Smooth muscle cell (in vitro differentiated cells): ENCODE results near the gene KISS1. TPM values are rescaled to one million over a fixed set of nuclear protein-coding genes. Genes with fewer than 3 reads are reported as not detected.

Experiments used
- DNase-seq: peaks from one replicate; lab custom pipeline; 2025; ENCODE audit not compliant: unreplicated experiment; lab: John Stamatoyannopoulos, UW
- H2AFZ ChIP-seq: fragments of 200-600 bp; sonication (generic); 2 replicates; pipeline ENCODE4 v1.6.0; 2016; ENCODE audit warnings: antibody characterized with exemption, low read depth, mild to moderate bottlenecking
- H3F3A ChIP-seq: fragments of 200-600 bp; sonication (generic); 2 replicates; pipeline ENCODE4 v1.6.0; 2017; ENCODE audit warnings: antibody characterized with exemption, low read depth
- H3K27ac ChIP-seq: fragments of 200-600 bp; sonication (generic); 2 replicates; pipeline ENCODE4 v1.5.1; 2016; ENCODE audit warnings: low read depth, mild to moderate bottlenecking
- H3K27me3 ChIP-seq: fragments of 200-600 bp; sonication (generic); 2 replicates; pipeline ENCODE4 v1.6.1; 2016; ENCODE audit warnings: low read depth, mild to moderate bottlenecking
- H3K36me3 ChIP-seq: fragments of 200-600 bp; sonication (generic); 2 replicates; pipeline ENCODE4 v1.5.1; 2016; ENCODE audit warnings: low read depth
- H3K4me1 ChIP-seq: fragments of 200-600 bp; sonication (generic); 2 replicates; pipeline ENCODE4 v1.5.1; 2016; ENCODE audit warnings: low read depth
- H3K4me2 ChIP-seq: fragments of 200-600 bp; sonication (generic); 2 replicates; pipeline ENCODE4 v1.6.0; 2016; ENCODE audit warnings: mild to moderate bottlenecking
- H3K4me3 ChIP-seq: fragments of 200-600 bp; sonication (generic); 2 replicates; pipeline ENCODE4 v1.5.1; 2016; ENCODE audit warnings: mild to moderate bottlenecking
- H3K79me2 ChIP-seq: fragments of 200-600 bp; sonication (generic); 2 replicates; pipeline ENCODE4 v1.6.0; 2016; ENCODE audit warnings: low read depth, mild to moderate bottlenecking
- H3K9ac ChIP-seq: fragments of 200-600 bp; sonication (generic); 2 replicates; pipeline ENCODE4 v1.6.0; 2016; ENCODE audit warnings: low read depth
- H3K9me3 ChIP-seq: fragments of 200-600 bp; sonication (generic); replicated peaks from 2 replicates; pipeline ENCODE4 v1.5.1; 2016; ENCODE audit warnings: low read depth
- H4K20me1 ChIP-seq: fragments of 200-600 bp; sonication (generic); 2 replicates; pipeline ENCODE4 v1.6.0; 2016; ENCODE audit warnings: low read depth
- WGBS: methylation state at CpG from one replicate; pipeline ENCODE4 v1.1.7; 2016; ENCODE audit warnings: low lambda C conversion rate; 5-methylcytosine and 5-hydroxymethylcytosine counted together
- polyA plus RNA-seq: library from polyadenylated mRNA; unstranded; fragments of >200 nt; fragmentation: Nextera tagmentation; extraction: Ambion mirVana; gene quantifications from 2 replicates; pipeline ENCODE4 v1.2.1, GENCODE V29; 2016
- total RNA-seq: library from RNA; depleted of rRNA; stranded (reverse); fragments of >200 nt; gene quantifications from 2 replicates; pipeline ENCODE4 v1.2.3, GENCODE V29; 2014
- TF ChIP-seq, protein P1 (sequence below): fragments of 200-600 bp; sonication (generic); IDR thresholded peaks from 2 replicates; pipeline ENCODE4 v1.5.1; 2017; ENCODE audit warnings: borderline replicate concordance, mild to moderate bottlenecking, antibody characterized with exemption; ENCODE audit not compliant: insufficient read depth, poor library complexity, severe bottlenecking

KISS1 gene
- total and polyA plus RNA-seq, 2 experiments from 2014 or later: 0.72 to 1.2 TPM

- TF ChIP-seq, protein P1, sequence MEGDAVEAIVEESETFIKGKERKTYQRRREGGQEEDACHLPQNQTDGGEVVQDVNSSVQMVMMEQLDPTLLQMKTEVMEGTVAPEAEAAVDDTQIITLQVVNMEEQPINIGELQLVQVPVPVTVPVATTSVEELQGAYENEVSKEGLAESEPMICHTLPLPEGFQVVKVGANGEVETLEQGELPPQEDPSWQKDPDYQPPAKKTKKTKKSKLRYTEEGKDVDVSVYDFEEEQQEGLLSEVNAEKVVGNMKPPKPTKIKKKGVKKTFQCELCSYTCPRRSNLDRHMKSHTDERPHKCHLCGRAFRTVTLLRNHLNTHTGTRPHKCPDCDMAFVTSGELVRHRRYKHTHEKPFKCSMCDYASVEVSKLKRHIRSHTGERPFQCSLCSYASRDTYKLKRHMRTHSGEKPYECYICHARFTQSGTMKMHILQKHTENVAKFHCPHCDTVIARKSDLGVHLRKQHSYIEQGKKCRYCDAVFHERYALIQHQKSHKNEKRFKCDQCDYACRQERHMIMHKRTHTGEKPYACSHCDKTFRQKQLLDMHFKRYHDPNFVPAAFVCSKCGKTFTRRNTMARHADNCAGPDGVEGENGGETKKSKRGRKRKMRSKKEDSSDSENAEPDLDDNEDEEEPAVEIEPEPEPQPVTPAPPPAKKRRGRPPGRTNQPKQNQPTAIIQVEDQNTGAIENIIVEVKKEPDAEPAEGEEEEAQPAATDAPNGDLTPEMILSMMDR: no peak
- Histone ChIP-seq H3K9me3 (no peaks in the 10 kb centered on the region), H3K27me3 (no peaks in the 10 kb centered on the region), H3K9ac (peak overlapping the region; percentile 64), H3K4me3 (peak overlapping the region; percentile 63), H3F3A (no peaks in the 10 kb centered on the region), H3K36me3 (no peaks in the 10 kb centered on the region), H3K4me2 (peak overlapping the region; percentile 84), H4K20me1 (no peaks in the 10 kb centered on the region), H3K79me2 (no peaks in the 10 kb centered on the region), H3K4me1 (no peaks in the 10 kb centered on the region), H3K27ac (no peak overlapping the region), H2AFZ (peak overlapping the region; percentile 80)
- DNase-seq: no peak
- WGBS: 49% methylated on average over 16 of the region's 25 CpGs
Measured at GRCh38 chr1:204152310-204153044, 43.8 kb downstream of the KISS1 start.

DNA sequence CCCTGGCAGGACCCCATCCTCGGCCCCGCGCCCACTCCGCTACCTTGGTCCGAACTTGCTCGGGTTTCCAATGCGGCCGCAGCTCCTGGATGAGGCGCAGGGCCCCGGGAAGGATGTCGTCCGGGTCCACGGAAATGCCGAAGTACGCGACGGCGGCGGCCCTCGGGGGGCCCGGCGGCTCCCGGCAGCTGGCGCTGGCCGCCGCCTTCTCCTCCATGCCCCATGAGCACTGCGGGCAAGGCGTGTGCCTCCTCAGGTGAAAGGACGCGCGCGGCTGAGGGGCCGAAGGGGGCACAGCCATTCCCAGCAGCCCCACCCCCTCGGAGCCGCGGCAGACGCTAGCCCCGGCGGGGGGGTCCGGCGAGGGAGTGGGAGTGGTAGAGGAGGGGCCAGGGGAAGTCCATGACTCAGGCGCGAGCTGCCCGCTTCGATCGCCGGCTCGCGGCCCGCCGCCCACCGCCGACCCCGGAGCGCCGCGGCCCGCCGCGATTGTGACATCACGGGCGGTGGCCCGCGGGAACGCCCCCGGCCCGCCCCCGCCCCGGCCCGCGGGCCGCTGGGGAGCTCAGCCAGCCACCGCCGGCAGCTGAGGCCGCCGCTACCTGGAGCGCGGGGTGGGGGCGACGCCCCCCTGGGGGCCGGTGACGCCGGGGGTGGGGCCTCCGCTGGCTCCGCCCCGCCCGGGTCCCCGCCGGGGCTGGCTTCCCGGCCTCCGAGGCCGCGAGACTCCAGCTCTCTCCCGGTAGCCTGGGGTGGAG is 44.6 kb downstream of the KISS1 start, which contains the start of gene ETNK2:
ETNK2 (minus strand) TSS at position 493 of the 758 bp plus-strand sequence; CDS start at position 301, 192 bp downstream.
- no peaks in the 10 kb centered on the region for H3K9me3 ChIP-seq
- no peaks in the 10 kb centered on the region for H3F3A ChIP-seq
- H3K4me2 ChIP-seq: peak within 1 kb of the TSS; percentile 96
- no peak within 1 kb of the TSS for H3K27ac ChIP-seq
- DNase-seq: peak; percentile 59
- H4K20me1 ChIP-seq: no peaks in the 10 kb centered on the region
- under 1% methylated on average over 49 of the region's 94 CpGs for WGBS
- H3K4me3 ChIP-seq: peak within 1 kb of the TSS; percentile 63
- H3K9ac ChIP-seq: peak within 1 kb of the TSS; percentile 64
- no peaks in the 10 kb centered on the region for H3K79me2 ChIP-seq
- TF ChIP-seq, protein P1: no peak
- H3K4me1 ChIP-seq: no peaks in the 10 kb centered on the region
- H3K27me3 ChIP-seq: no peaks in the 10 kb centered on the region
- peak within 1 kb of the TSS; percentile 84 for H2AFZ ChIP-seq
- H3K36me3 ChIP-seq: no peaks in the 10 kb centered on the region

- H3K27ac ChIP-seq: no peak overlapping the region
- no peaks in the 10 kb centered on the region for H3K4me1 ChIP-seq
- H3K4me3 ChIP-seq: peak overlapping the region; percentile 63
- H4K20me1 ChIP-seq: no peaks in the 10 kb centered on the region
- H3K9ac ChIP-seq: peak overlapping the region; percentile 56
- H3K9me3 ChIP-seq: no peaks in the 10 kb centered on the region
- H3K79me2 ChIP-seq: no peaks in the 10 kb centered on the region
- peak overlapping the region; percentile 96 for H3K4me2 ChIP-seq
- no peaks in the 10 kb centered on the region for H3K36me3 ChIP-seq
- peak overlapping the region; percentile 84 for H2AFZ ChIP-seq
- 28% methylated on average over 28 of the region's 33 CpGs for WGBS
- H3F3A ChIP-seq: no peaks in the 10 kb centered on the region
- DNase-seq: no peak
- H3K27me3 ChIP-seq: no peaks in the 10 kb centered on the region
- TF ChIP-seq, protein P1: no peak
Measured at GRCh38 chr1:204150702-204151551, 45.4 kb downstream of the KISS1 start.
